ENCODE data around the gene ADAMTSL1.

GRCh38 chr9:18554244-18554643 is 80.3 kb downstream of the ADAMTSL1 start:
- TF ChIP-seq YY1 (IDR thresholded peaks at IDR 0.05) (no peak), CTCF (IDR thresholded peaks at IDR 0.05; ENCODE audit: low read depth, low read length, missing input control) (no peak), REST (IDR thresholded peaks at IDR 0.05) (no peak), ZBTB33 (IDR thresholded peaks at IDR 0.05) (no peak), RAD21 (IDR thresholded peaks at IDR 0.05) (no peak)
- TF ChIP-seq, protein P1, sequence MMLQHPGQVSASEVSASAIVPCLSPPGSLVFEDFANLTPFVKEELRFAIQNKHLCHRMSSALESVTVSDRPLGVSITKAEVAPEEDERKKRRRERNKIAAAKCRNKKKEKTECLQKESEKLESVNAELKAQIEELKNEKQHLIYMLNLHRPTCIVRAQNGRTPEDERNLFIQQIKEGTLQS (IDR thresholded peaks at IDR 0.05) = no peak
- TF ChIP-seq, protein P2, sequence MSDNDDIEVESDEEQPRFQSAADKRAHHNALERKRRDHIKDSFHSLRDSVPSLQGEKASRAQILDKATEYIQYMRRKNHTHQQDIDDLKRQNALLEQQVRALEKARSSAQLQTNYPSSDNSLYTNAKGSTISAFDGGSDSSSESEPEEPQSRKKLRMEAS (IDR thresholded peaks at IDR 0.05) = no peak
